Osteocyte (in vitro differentiated cells): ENCODE results near the gene ZNF605. TPM values are rescaled to one million over a fixed set of nuclear protein-coding genes. Genes with fewer than 3 reads are reported as not detected.
A peak's percentile ranks its signal among the peaks of the same experiment; 100 is the strongest.
"Not testable (repeated sequence)": the region's sequence is repeated elsewhere in the genome, so short reads cannot be mapped to it uniquely, and the experiment has no call there.

Experiments
- DNase-seq: peaks from one replicate; pipeline ENCODE4 v3.0.0; 2021; ENCODE audit warnings: mixed read lengths; ENCODE audit not compliant: unreplicated experiment; ENCODE audit errors: extremely low spot score
- H3K27ac Mint-ChIP-seq: one replicate; pipeline ENCODE4 v1.8.0; 2021; ENCODE audit warnings: mild to moderate bottlenecking, mixed read lengths; ENCODE audit not compliant: unreplicated experiment
- H3K27me3 Mint-ChIP-seq: one replicate; pipeline ENCODE4 v1.8.0; 2021; ENCODE audit warnings: mixed read lengths; ENCODE audit not compliant: unreplicated experiment
- H3K36me3 Mint-ChIP-seq: one replicate; pipeline ENCODE4 v1.8.0; 2021; ENCODE audit warnings: mixed read lengths; ENCODE audit not compliant: unreplicated experiment
- H3K4me1 Mint-ChIP-seq: one replicate; pipeline ENCODE4 v1.8.0; 2021; ENCODE audit warnings: mixed read lengths; ENCODE audit not compliant: unreplicated experiment
- H3K4me3 Mint-ChIP-seq: one replicate; pipeline ENCODE4 v1.8.0; 2021; ENCODE audit warnings: mild to moderate bottlenecking, moderate library complexity, mixed read lengths; ENCODE audit not compliant: unreplicated experiment
- H3K9me3 Mint-ChIP-seq: one replicate; pipeline ENCODE4 v1.8.0; 2021; ENCODE audit warnings: mixed read lengths; ENCODE audit not compliant: unreplicated experiment
- CTCF ChIP-seq: fragments of 200-600 bp; sonication (generic); IDR thresholded peaks from 2 replicates; pipeline ENCODE4 v1.5.0; 2021; ENCODE audit warnings: antibody characterized with exemption, mild to moderate bottlenecking, moderate library complexity
- total RNA-seq: library from RNA; stranded (reverse); gene quantifications from 2 replicates; pipeline ENCODE4 v1.2.1, GENCODE V29; 2021

ZNF605 gene
- total RNA-seq, 1 donor from 2014 or later, result 17.8 TPM

GRCh38 chr12:132946246-132946820 lies 9.8 kb downstream of the ZNF605 start:
- H3K4me3 Mint-ChIP-seq, result no peak overlapping the region
- no peak for TF ChIP-seq CTCF
- DNase-seq, result peak; percentile 64
- peaks cover 68% of the 10 kb centered on the region for H3K36me3 Mint-ChIP-seq
- no peaks in the 10 kb centered on the region for H3K4me1 Mint-ChIP-seq
- H3K9me3 Mint-ChIP-seq, result peaks cover 38% of the 10 kb centered on the region
- H3K27me3 Mint-ChIP-seq, result no peaks in the 10 kb centered on the region
- no peak overlapping the region for H3K27ac Mint-ChIP-seq

- H3K4me1 Mint-ChIP-seq, result no peaks in the 10 kb centered on the region
Observed at GRCh38 chr12:132945806-132946205, 10.3 kb downstream of the ZNF605 start.

GRCh38 chr12:132942611-132943010 lies 13.5 kb downstream of the ZNF605 start:
- Mint-ChIP-seq H3K36me3 (peaks cover 57% of the 10 kb centered on the region), H3K4me3 (no peak overlapping the region), H3K9me3 (peaks cover 25% of the 10 kb centered on the region), H3K27me3 (no peaks in the 10 kb centered on the region), H3K27ac (no peak overlapping the region), H3K4me1 (no peaks in the 10 kb centered on the region)
- peak; percentile 64 for DNase-seq
- TF ChIP-seq CTCF, result no peak

More at GRCh38 chr12:132945806-132946205, 10.3 kb downstream of the ZNF605 start:
- Mint-ChIP-seq H3K36me3 (peaks cover 73% of the 10 kb centered on the region), H3K9me3 (peaks cover 38% of the 10 kb centered on the region), H3K4me3 (no peak overlapping the region), H3K27ac (no peak overlapping the region), H3K27me3 (no peaks in the 10 kb centered on the region)
- peak; percentile 36 for DNase-seq
- TF ChIP-seq CTCF, result no peak

- TF ChIP-seq CTCF, result no peak
- DNase-seq, result peak; percentile 80
- peaks cover 30% of the 10 kb centered on the region for H3K9me3 Mint-ChIP-seq
Observed at GRCh38 chr12:132941336-132941954, 14.7 kb downstream of the ZNF605 start.

GRCh38 chr12:132940071-132940719 lies 15.9 kb downstream of the ZNF605 start:
- TF ChIP-seq CTCF, result no peak
- Mint-ChIP-seq H3K27ac (no peak overlapping the region), H3K4me1 (no peaks in the 10 kb centered on the region), H3K36me3 (peaks cover 54% of the 10 kb centered on the region), H3K9me3 (peaks cover 28% of the 10 kb centered on the region), H3K4me3 (no peak overlapping the region), H3K27me3 (no peaks in the 10 kb centered on the region)
- peak; percentile 66 for DNase-seq

More at GRCh38 chr12:132941336-132941954, 14.7 kb downstream of the ZNF605 start:
- Mint-ChIP-seq H3K4me1 (no peaks in the 10 kb centered on the region), H3K36me3 (peaks cover 57% of the 10 kb centered on the region), H3K27me3 (no peaks in the 10 kb centered on the region), H3K4me3 (no peak overlapping the region), H3K27ac (no peak overlapping the region)

- H3K4me1 Mint-ChIP-seq, H3K27me3 Mint-ChIP-seq, H3K27ac Mint-ChIP-seq, H3K4me3 Mint-ChIP-seq: not testable (repeated sequence)
- H3K9me3 Mint-ChIP-seq, result peaks cover 25% of the 10 kb centered on the region
- H3K36me3 Mint-ChIP-seq, result peaks cover 51% of the 10 kb centered on the region
- peak; percentile 40 for DNase-seq
Observed at GRCh38 chr12:132938807-132939206, 17.3 kb downstream of the ZNF605 start.
